ENCODE data around the gene ASS1.

Gene ASS1

GRCh38 chr9:130537346-130538050 lies 92.7 kb downstream of the ASS1 start:
- DNase-seq, result no peak

DNA sequence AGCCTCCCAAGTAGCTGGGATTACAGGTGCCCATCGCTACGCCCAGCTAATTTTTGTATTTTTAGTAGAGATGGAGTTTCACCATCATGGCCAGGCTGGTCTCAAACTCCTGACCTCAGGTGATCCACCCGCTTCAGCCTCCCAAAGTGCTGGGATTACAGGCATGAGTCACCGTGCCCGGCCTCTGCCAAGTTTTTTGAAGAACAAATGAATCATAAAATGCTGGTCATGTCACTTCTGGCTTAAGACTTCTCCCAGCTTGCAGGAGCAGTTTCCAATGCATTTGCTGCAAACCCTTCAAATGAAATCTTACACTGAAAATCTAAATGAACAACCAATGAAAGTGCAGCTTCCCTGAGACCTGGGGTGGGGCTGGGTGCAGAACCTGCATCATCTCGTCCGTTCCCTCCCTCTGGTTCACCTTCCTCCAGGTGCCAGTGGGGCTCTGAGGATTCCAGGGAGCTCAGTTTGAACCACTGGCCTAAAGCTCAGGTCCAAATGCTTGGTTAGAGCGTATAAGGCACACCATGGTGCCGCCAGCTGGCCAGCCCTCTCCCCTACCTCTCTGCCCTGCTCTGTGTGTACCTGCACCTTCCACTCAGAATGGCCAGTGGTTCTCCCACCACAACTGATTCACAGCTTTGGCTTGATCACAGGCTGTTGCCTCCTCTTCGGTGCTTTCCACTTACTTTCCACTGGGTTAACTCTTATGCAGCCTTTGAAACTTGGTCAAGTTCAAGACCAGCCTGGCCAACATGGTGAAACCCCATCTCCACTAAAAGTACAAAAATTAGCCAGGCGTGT lies 94.9 kb downstream of the ASS1 start:
- no peak for DNase-seq

DNA sequence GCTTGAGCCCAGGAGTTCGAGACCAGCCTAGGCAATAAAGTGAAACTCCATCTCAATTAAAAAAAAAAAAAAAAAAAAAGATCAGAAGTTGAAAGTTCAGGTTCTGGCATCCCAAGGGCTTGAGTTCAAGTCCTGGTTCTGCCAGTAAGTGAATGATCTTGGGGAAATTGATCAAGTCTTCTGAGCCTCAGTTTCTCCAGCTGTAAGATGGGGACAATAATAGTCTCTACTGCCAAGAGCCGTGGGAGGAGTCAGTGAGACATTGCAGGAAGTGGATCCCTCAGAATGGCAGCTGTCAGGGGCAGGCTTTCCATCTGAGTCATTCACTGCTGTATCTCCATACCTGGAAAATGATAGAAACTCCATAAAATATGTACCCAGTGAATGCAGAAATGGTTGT lies 96.8 kb downstream of the ASS1 start:
- no peak for DNase-seq

- no peak for DNase-seq
These were observed 97.3 kb downstream of the ASS1 start for GRCh38 chr9:130542038-130542437.

GRCh38 chr9:130542457-130543228 lies 97.9 kb downstream of the ASS1 start:
- no peak for DNase-seq

- no peak for DNase-seq
These were observed 98.6 kb downstream of the ASS1 start for GRCh38 chr9:130543368-130543767.

DNA sequence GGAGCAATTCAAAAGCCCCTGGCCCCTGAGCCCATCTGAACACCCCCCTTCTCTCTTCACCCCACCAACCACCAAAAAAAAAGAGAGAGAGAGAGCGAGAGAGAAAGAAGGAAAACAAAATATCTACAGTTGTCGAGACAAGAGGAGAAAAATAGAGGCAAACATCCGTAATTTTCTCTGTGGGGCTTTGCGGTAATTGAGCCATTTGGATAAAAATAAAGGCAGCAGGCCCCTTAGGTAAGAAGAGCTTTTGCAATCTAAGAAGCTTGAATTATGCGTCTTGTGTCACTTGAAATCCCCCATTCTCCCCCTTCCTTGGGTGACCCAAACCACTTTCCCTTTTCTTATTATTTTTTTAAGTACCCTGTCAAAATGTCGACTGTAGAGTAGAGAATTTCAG lies 99.1 kb downstream of the ASS1 start:
- DNase-seq, result no peak

DNA sequence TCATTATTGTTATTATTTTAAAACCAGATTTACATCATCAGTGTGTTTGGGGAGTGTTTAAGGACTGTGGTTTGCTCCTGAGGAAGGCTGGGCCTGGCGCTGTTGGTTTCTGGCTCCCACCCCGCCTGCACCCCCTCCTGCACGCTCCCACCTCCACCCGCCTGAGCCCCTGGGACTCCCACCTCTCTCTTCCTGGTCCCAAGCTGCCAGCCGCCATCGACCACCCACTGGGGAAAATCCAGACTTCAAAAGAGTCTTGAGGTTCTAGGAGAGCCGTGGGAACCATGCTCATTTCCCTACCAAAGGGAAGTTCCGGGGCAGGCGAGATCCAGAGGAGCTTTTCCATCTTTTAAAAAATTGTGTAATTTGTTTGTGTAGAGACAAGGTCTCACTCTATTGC lies 99.6 kb downstream of the ASS1 start:
- no peak for DNase-seq

DNA sequence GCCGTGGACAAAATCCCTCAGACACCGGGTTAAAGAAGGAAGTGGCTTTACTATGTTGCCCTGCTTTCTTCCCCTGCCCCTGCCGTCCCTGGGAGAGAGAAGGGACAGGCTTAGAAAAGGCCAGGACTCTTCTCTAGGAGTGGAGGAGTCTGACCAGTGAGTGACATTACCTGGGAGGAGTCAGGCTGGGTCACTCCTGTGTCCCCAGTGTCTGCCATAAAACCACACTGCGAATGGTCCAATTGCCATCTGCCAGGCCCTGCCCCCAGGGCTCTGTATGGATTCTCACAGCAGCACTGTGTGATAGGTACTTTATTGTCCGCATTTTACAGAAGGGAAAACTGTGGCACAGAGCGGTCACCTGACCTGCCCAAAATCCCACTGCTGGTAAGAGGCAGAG lies 103.3 kb downstream of the ASS1 start:
- no peak for DNase-seq

DNA sequence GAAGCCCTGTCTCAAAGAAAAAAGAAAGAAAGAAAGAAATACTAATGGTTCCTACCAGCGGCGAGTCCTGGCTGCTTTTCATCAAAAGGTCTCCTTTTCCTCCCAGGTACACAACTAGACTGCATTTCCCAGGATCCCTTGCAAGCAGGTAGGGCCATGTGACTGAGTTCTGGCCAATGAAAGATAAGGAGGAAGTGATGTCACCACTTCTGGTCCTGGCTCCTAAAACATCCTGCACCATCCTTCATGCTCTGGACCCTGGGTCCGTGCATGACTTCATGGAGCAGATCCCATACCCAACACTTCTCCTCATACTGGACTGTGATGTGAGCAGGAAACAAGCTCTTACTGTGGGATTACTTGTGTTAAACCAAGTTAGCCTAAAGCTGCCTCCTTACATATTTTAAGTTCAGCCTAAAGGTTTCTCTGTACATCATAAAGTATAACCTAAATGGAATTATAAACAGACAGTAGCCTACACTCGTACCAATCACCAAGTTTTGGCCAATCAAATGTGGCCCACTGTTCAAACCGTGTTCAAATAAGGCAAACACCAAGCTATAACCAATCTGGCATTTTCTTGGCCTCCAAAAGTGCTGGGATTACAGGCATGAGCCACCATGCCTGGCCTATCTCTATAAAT lies 104.5 kb downstream of the ASS1 start:
- no peak for DNase-seq
